Measurements from ENCODE around the gene DNAJB14.

Gene DNAJB14

GRCh38 chr4:99971453-99972111, 25.2 kb upstream of the DNAJB14 start:
- H3F3A ChIP-seq (ENCODE audit: low read depth) = no peaks in the 10 kb centered on the region
- H3K9me2 ChIP-seq (replicated peaks; ENCODE audit: low read depth, low read length) = no peaks in the 10 kb centered on the region
- no peaks in the 10 kb centered on the region for H3K36me3 ChIP-seq (ENCODE audit: insufficient read depth, low read length)
- H3K4me3 ChIP-seq (ENCODE audit: low read length, poor library complexity, severe bottlenecking) = no peak overlapping the region
- no peaks in the 10 kb centered on the region for H4K20me1 ChIP-seq (ENCODE audit: insufficient read depth, low read length, poor library complexity, severe bottlenecking)
- H2AFZ ChIP-seq (ENCODE audit: low read length) = no peak overlapping the region
- H3K9me3 ChIP-seq (ENCODE audit: insufficient read depth, low read depth, low read length) = no peaks in the 10 kb centered on the region
- no peaks in the 10 kb centered on the region for H3K79me2 ChIP-seq (ENCODE audit: insufficient read depth, low read length)
- peaks cover 2% of the 10 kb centered on the region for H3K4me1 ChIP-seq (ENCODE audit: insufficient read depth, low read length, poor library complexity, severe bottlenecking)
- no peaks in the 10 kb centered on the region for H3K27me3 ChIP-seq (ENCODE audit: insufficient read depth, low read length, poor library complexity, severe bottlenecking)
- H3K9ac ChIP-seq (ENCODE audit: low read depth, low read length, poor library complexity, severe bottlenecking) = no peak overlapping the region
- TF ChIP-seq CTCF (conservative IDR thresholded peaks at IDR 0.05; ENCODE audit: low read length) (no peak), EZH2phosphoT487 (IDR thresholded peaks at IDR 0.05; ENCODE audit: borderline replicate concordance) (no peak)
- no peak overlapping the region for H3K4me2 ChIP-seq (ENCODE audit: low read depth, low read length, poor library complexity, severe bottlenecking)

GRCh38 chr4:99968330-99968729, 21.9 kb upstream of the DNAJB14 start:
- TF ChIP-seq CTCF (conservative IDR thresholded peaks at IDR 0.05; ENCODE audit: low read length) = no peak
- TF ChIP-seq EZH2phosphoT487 (IDR thresholded peaks at IDR 0.05; ENCODE audit: borderline replicate concordance) = no peak
- Histone ChIP-seq H3K27me3 (ENCODE audit: insufficient read depth, low read length, poor library complexity, severe bottlenecking) (no peaks in the 10 kb centered on the region), H3K4me3 (ENCODE audit: low read length, poor library complexity, severe bottlenecking) (no peak overlapping the region), H2AFZ (ENCODE audit: low read length) (no peak overlapping the region; the same call in 1 of the 2 replicates), H3F3A (ENCODE audit: low read depth) (no peaks in the 10 kb centered on the region), H3K9me3 (ENCODE audit: insufficient read depth, low read depth, low read length) (no peaks in the 10 kb centered on the region), H3K4me2 (ENCODE audit: low read depth, low read length, poor library complexity, severe bottlenecking) (no peak overlapping the region), H3K79me2 (ENCODE audit: insufficient read depth, low read length) (no peaks in the 10 kb centered on the region), H3K4me1 (ENCODE audit: insufficient read depth, low read length, poor library complexity, severe bottlenecking) (peaks cover 24% of the 10 kb centered on the region), H3K36me3 (ENCODE audit: insufficient read depth, low read length) (no peaks in the 10 kb centered on the region), H4K20me1 (ENCODE audit: insufficient read depth, low read length, poor library complexity, severe bottlenecking) (no peaks in the 10 kb centered on the region), H3K9me2 (replicated peaks; ENCODE audit: low read depth, low read length) (no peaks in the 10 kb centered on the region), H3K9ac (ENCODE audit: low read depth, low read length, poor library complexity, severe bottlenecking) (no peak overlapping the region)

DNA sequence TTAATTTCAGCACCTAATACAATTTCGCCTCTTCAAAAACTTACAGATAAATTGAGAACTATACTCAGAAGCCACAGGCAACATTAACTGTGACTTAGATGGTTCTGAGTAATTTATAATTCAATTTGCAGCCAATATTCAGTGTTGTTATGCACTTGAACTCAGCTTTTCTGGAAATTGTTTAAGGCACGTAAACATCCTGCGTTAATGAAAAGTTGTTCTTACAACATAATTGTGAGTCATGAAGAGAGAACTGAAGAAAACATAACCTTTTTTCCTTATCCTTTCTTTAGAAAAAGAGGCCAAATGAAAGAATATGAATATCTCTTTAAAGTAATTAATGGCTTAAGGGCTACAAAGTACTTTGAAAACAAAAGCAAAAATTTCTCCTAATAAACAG, 20.3 kb upstream of the DNAJB14 start:
- no peak overlapping the region for H3K4me3 ChIP-seq (ENCODE audit: low read length, poor library complexity, severe bottlenecking)
- no peaks in the 10 kb centered on the region for H3K36me3 ChIP-seq (ENCODE audit: insufficient read depth, low read length)
- peak overlapping the region; percentile 31 for H2AFZ ChIP-seq (ENCODE audit: low read length)
- H3K79me2 ChIP-seq (ENCODE audit: insufficient read depth, low read length) = no peaks in the 10 kb centered on the region
- H3K4me1 ChIP-seq (ENCODE audit: insufficient read depth, low read length, poor library complexity, severe bottlenecking) = peaks cover 24% of the 10 kb centered on the region
- no peaks in the 10 kb centered on the region for H3F3A ChIP-seq (ENCODE audit: low read depth)
- H3K27me3 ChIP-seq (ENCODE audit: insufficient read depth, low read length, poor library complexity, severe bottlenecking) = no peaks in the 10 kb centered on the region
- no peaks in the 10 kb centered on the region for H3K9me2 ChIP-seq (replicated peaks; ENCODE audit: low read depth, low read length)
- TF ChIP-seq CTCF (conservative IDR thresholded peaks at IDR 0.05; ENCODE audit: low read length) (no peak), EZH2phosphoT487 (IDR thresholded peaks at IDR 0.05; ENCODE audit: borderline replicate concordance) (no peak)
- no peaks in the 10 kb centered on the region for H4K20me1 ChIP-seq (ENCODE audit: insufficient read depth, low read length, poor library complexity, severe bottlenecking)
- H3K9ac ChIP-seq (ENCODE audit: low read depth, low read length, poor library complexity, severe bottlenecking) = no peak overlapping the region
- no peak overlapping the region for H3K4me2 ChIP-seq (ENCODE audit: low read depth, low read length, poor library complexity, severe bottlenecking)
- no peaks in the 10 kb centered on the region for H3K9me3 ChIP-seq (ENCODE audit: insufficient read depth, low read depth, low read length)

Data from Loucy (cell line).